ENCODE data around the gene LIME1.

The LIME1 gene

GRCh38 chr20:63758152-63758551 is 21.7 kb downstream of the LIME1 start:
- TF ChIP-seq CTCF (IDR thresholded peaks at IDR 0.05; ENCODE audit: control insufficient read depth, extremely low read depth, insufficient read depth), result no peak
- no peak for DNase-seq (ENCODE audit: low read depth)
- H3K4me3 ChIP-seq (ENCODE audit: low read depth, low read length), result no peak overlapping the region

- H3K4me3 ChIP-seq (ENCODE audit: low read depth, low read length), result no peak overlapping the region
- no peak for DNase-seq (ENCODE audit: low read depth)
- no peak for TF ChIP-seq CTCF (IDR thresholded peaks at IDR 0.05; ENCODE audit: control insufficient read depth, extremely low read depth, insufficient read depth)
Measured at GRCh38 chr20:63759377-63759901, 23.0 kb downstream of the LIME1 start.

- no peak for TF ChIP-seq CTCF (IDR thresholded peaks at IDR 0.05; ENCODE audit: control insufficient read depth, extremely low read depth, insufficient read depth)
- no peak overlapping the region for H3K4me3 ChIP-seq (ENCODE audit: low read depth, low read length)
- no peak for DNase-seq (ENCODE audit: low read depth)
Measured at GRCh38 chr20:63765082-63765873, 28.8 kb downstream of the LIME1 start.

- no peak for TF ChIP-seq CTCF (IDR thresholded peaks at IDR 0.05; ENCODE audit: control insufficient read depth, extremely low read depth, insufficient read depth)
- no peak overlapping the region for H3K4me3 ChIP-seq (ENCODE audit: low read depth, low read length)
- no peak for DNase-seq (ENCODE audit: low read depth)
Measured at GRCh38 chr20:63765902-63766301, 29.4 kb downstream of the LIME1 start.

GRCh38 chr20:63766695-63767426 is 30.4 kb downstream of the LIME1 start:
- DNase-seq (ENCODE audit: low read depth), result no peak
- TF ChIP-seq CTCF (IDR thresholded peaks at IDR 0.05; ENCODE audit: control insufficient read depth, extremely low read depth, insufficient read depth), result no peak
- H3K4me3 ChIP-seq (ENCODE audit: low read depth, low read length), result no peak overlapping the region

- no peak for TF ChIP-seq CTCF (IDR thresholded peaks at IDR 0.05; ENCODE audit: control insufficient read depth, extremely low read depth, insufficient read depth)
- no peak for DNase-seq (ENCODE audit: low read depth)
- no peak overlapping the region for H3K4me3 ChIP-seq (ENCODE audit: low read depth, low read length)
Measured at GRCh38 chr20:63767456-63767855, 31.0 kb downstream of the LIME1 start.

All from LNCaP clone FGC (cell line).